Sigmoid colon (tissue), 4 donors: ENCODE measurements around the gene CD180.

ENCODE experiments used
- CTCF ChIP-seq, 4 experiments: fragments of 450-650 bp in 3 of 4; fragments of 200-600 bp in 1 of 4; IDR thresholded peaks; one replicate each; pipeline ENCODE4 v1.5.1; 2016 to 2019; ENCODE audit warnings: antibody characterized with exemption in 4 of 4, mild to moderate bottlenecking in 3 of 4, moderate library complexity in 2 of 4
- POLR2A ChIP-seq, 2 donors: fragments of 450-650 bp; IDR thresholded peaks; one replicate each; pipeline ENCODE4 v1.6.1; 2016; ENCODE audit warnings: antibody characterized with exemption in 2 of 2, mild to moderate bottlenecking in 2 of 2, moderate library complexity in 2 of 2
- POLR2AphosphoS5 ChIP-seq, 4 donors: sonication (generic); formaldehyde crosslinking; IDR thresholded peaks; one replicate each; pipeline ENCODE4 v1.6.1; 2017; ENCODE audit warnings: antibody characterized with exemption in 4 of 4

GRCh38 chr5:67178085-67178484, 18.5 kb downstream of the CD180 start:
- TF ChIP-seq POLR2A (IDR thresholded peaks at IDR 0.05) (no peak), CTCF (IDR thresholded peaks at IDR 0.05) (no peak), POLR2AphosphoS5 (IDR thresholded peaks at IDR 0.05) (no peak)
